Psoas muscle (tissue), 8 donors: ENCODE results near the gene ARNT2. TPM values are rescaled to one million over a fixed set of nuclear protein-coding genes. Genes with fewer than 3 reads are reported as not detected.

Experiments used
- ATAC-seq, 4 donors: fragments of 200-7000 bp; cut with Tn5 transposase; one replicate each; pipeline ENCODE4 v1.9.1; 2020; ENCODE audit warnings: moderate library complexity in 3 of 4, mild to moderate bottlenecking in 2 of 4
- DNase-seq, 2 donors: peaks; one replicate each; pipeline ENCODE4 v3.0.0-alpha.2; 2020
- H3K27ac ChIP-seq: fragments of 200-600 bp; one replicate; pipeline ENCODE4 v1.8.0; 2022
- H3K27me3 ChIP-seq, 3 donors: fragments of 200-600 bp in 1 of 3; one replicate each; pipeline versions ENCODE4 v1.6.1 to v1.8.0; 2013 to 2022; ENCODE audit warnings: low read length in 2 of 3, mild to moderate bottlenecking in 2 of 3, moderate library complexity in 1 of 3; ENCODE audit not compliant: insufficient read depth in 3 of 3
- H3K36me3 ChIP-seq, 2 donors: fragments of 200-600 bp in 1 of 2; one replicate each; pipeline versions ENCODE4 v1.6.1 to v1.8.0; 2013 to 2022; ENCODE audit warnings: low read depth in 1 of 2, mild to moderate bottlenecking in 1 of 2, moderate library complexity in 1 of 2; ENCODE audit not compliant: insufficient read depth in 1 of 2
- H3K4me1 ChIP-seq: fragments of 200-600 bp; one replicate; pipeline ENCODE4 v1.8.0; 2022
- H3K4me3 ChIP-seq: fragments of 200-600 bp; one replicate; pipeline ENCODE4 v1.8.0; 2022; ENCODE audit warnings: mild to moderate bottlenecking
- H3K9me3 ChIP-seq: fragments of 200-600 bp; one replicate; pipeline ENCODE4 v1.8.0; 2022
- WGBS, 3 donors: extraction: QIAGEN DNeasy Blood & Tissue Kit; methylation state at CpG; one replicate each; pipeline versions ENCODE4 v1.1.6 to v1.1.7; 2013; 5-methylcytosine and 5-hydroxymethylcytosine counted together
- intact Hi-C, 2 donors: fragments of 100-400 bp; cut with DNase I; formaldehyde crosslinking; loops; one replicate each; pipeline versions ENCODE4 v1.11.0 to v1.14.2; 2022
- polyA plus RNA-seq, 3 donors: library from polyadenylated mRNA; stranded (reverse); fragments of 200-250 nt; gene quantifications; one replicate each; pipeline ENCODE4 v1.2.3, GENCODE V29; 2013
- total RNA-seq, 4 donors: library from RNA; stranded (reverse); fragmentation: NEBNext Ultra II Directional in 2 of 4; extraction: Animal tissue kit (Norgen Biotek cat#: 25700) in 2 of 4; gene quantifications; one replicate each; pipeline versions ENCODE4 v1.2.1 to v1.2.4, GENCODE V29; 2021 to 2023
- TF ChIP-seq, protein P1 (sequence below): fragments of 200-600 bp; IDR thresholded peaks from one replicate; pipeline ENCODE4 v1.8.0; 2022; ENCODE audit warnings: antibody characterized with exemption
- donor health status: healthy with polysubstance abuse.
- donor health status: DM: no; HTN: no; CAD: no; lungs with moderate emphysema.
- donor health status: Bipolar disorder and iron deficiency.
- donor health status: healthy.
- donor health status: DM: yes; HTN: yes; CAD: no.
- donor health status: DM: no; HTN: no; CAD: no.
- donor health status: DM: no; HTN: no; CAD: no.
- donor health status: DM: yes; HTN: yes; CAD: no.

The ARNT2 gene
- total and polyA plus RNA-seq, 7 donors = 0.09 to 12.2 (median 4.4) TPM

DNA sequence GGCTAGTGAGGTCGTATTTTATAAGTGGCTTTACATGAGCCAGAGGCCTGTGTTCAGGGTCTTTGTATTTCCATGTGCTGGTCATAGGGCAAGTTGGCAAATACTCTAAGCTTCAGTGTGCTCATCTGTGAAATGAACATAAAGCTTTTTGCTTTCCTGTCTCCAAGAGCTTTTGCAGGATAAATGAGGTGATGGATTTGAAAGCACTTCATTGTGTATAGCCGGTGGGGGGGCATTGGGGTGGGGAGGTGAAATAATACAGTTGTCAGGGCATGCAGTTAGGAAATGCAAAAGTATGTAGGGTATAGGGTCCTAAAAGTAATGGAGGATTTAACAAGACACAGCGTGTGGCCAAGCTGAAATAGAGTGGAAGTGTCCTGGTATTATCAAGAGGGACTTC, 67.7 kb downstream of the ARNT2 start:
- peaks cover 9% of the 10 kb centered on the region for H3K9me3 ChIP-seq
- H3K36me3 ChIP-seq = peaks cover 0 to 12% of the 10 kb centered on the region in 2 donors
- no peaks in the 10 kb centered on the region for H3K4me1 ChIP-seq
- H3K27me3 ChIP-seq = no peaks in the 10 kb centered on the region
- TF ChIP-seq, protein P1, sequence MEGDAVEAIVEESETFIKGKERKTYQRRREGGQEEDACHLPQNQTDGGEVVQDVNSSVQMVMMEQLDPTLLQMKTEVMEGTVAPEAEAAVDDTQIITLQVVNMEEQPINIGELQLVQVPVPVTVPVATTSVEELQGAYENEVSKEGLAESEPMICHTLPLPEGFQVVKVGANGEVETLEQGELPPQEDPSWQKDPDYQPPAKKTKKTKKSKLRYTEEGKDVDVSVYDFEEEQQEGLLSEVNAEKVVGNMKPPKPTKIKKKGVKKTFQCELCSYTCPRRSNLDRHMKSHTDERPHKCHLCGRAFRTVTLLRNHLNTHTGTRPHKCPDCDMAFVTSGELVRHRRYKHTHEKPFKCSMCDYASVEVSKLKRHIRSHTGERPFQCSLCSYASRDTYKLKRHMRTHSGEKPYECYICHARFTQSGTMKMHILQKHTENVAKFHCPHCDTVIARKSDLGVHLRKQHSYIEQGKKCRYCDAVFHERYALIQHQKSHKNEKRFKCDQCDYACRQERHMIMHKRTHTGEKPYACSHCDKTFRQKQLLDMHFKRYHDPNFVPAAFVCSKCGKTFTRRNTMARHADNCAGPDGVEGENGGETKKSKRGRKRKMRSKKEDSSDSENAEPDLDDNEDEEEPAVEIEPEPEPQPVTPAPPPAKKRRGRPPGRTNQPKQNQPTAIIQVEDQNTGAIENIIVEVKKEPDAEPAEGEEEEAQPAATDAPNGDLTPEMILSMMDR = no peak
- H3K4me3 ChIP-seq = no peak overlapping the region
- no peak overlapping the region for H3K27ac ChIP-seq
- ATAC-seq (no peak), DNase-seq (no peak)
- intact Hi-C loops = no loop called here
- 88 to 90% (median 89%) methylated on average over 3 of the region's 3 CpGs for whole genome bisulfite sequencing, 3 donors

DNA sequence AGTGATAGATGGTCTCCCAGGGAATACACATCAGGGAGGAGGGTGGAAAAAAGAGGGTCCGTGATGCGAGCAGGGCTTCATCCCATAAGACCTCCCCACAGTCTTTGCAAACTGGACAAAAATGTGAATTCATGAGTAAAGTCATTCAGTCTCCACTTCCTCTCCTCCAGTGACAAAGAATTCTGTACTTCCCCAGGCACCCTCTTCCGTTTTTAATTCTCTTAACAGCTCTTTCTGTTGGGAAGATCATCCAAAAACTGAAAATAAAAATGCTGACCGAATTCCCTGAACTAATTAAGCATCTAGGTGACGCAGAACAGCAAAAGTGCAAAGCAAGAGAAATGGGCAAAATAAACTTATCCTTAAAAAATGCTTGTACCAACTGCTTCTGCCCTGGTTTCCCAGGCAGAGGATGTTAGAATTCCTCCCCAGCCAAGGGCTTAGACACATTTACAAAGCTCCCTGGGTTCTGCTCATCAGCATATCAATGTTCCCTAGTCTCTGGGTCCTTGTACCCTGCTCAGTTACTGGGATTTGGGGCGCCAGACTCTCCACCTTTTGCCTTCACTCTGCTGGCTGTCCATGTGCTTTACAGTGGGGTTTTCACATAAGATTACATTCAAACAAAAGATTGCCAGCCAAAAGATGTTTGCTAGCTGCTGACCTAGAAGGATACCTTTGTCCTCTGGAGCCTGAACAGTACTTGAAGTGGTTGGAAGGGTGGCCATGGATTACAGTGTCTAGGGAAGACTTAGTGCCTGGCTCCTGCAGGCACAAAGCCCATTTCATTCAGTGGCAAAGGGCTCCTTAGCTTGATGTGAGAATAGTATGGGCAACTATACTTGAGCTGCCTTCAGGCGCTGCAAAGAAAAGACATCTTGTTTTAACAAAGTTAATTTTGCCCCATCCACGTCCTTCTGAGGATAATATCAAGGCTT, 69.4 kb downstream of the ARNT2 start:
- Histone ChIP-seq H3K36me3 (peaks cover 0 to 12% of the 10 kb centered on the region in 2 donors), H3K4me1 (no peaks in the 10 kb centered on the region), H3K4me3 (no peak overlapping the region), H3K27me3 (no peaks in the 10 kb centered on the region), H3K9me3 (peaks cover 9% of the 10 kb centered on the region), H3K27ac (no peak overlapping the region)
- TF ChIP-seq, protein P1 = no peak
- no peak for ATAC-seq
- 75 to 77% (median 75%) methylated on average over 8 of the region's 8 CpGs for WGBS, 3 donors
- intact Hi-C loops = no loop called here
- no peak for DNase-seq

DNA sequence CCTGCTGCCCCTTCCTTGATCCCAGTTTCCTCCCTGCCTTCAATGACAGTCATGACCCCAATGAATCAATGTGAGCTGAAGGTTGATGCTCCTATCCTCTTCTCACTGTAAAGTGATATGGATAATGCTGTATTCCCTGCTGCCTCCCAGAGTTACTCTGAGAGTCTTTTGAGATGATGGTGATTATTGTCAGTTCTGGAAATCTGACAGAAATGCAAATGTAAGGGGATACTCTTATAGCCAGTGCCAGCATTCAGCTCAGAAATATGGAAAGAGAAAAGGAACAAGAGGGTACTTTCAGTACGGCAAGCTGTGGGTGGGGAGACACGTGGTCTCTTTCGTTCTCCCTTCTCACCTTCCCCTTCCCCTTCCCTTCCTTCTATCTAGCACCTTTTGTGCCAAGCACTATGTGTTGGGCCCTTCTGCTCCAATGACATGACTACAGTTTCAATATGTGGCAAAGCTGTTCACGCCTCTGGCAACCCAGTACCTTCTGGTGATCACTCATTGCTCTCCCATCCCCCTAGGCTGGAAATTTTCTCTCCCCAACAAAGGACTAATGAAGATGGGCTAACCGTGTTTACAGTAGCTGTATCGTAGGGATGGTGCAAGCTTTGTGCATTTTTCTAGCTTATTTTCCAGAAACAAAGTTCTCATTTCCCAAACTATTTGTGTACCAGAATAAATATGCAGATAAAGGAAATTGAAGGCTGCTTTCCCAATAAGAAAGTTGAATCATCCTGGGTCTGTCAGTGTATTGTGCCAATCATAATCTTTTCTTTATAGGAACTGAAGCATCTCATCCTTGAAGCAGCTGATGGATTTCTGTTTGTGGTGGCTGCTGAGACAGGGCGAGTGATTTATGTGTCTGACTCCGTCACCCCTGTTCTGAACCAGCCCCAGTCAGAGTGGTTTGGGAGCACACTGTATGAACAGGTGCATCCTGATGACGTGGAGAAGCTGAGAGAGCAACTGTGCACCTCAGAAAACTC, 70.3 kb downstream of the ARNT2 start:
- Histone ChIP-seq H3K9me3 (peaks cover 9% of the 10 kb centered on the region), H3K27ac (no peak overlapping the region), H3K27me3 (no peaks in the 10 kb centered on the region), H3K4me1 (no peaks in the 10 kb centered on the region), H3K4me3 (no peak overlapping the region), H3K36me3 (peaks cover 0 to 12% of the 10 kb centered on the region in 2 donors)
- DNase-seq (no peak), ATAC-seq (no peak)
- 70 to 77% (median 73%) methylated on average over 9 of the region's 9 CpGs for WGBS, 3 donors
- TF ChIP-seq, protein P1 = no peak
- intact Hi-C loops = no loop called here

DNA sequence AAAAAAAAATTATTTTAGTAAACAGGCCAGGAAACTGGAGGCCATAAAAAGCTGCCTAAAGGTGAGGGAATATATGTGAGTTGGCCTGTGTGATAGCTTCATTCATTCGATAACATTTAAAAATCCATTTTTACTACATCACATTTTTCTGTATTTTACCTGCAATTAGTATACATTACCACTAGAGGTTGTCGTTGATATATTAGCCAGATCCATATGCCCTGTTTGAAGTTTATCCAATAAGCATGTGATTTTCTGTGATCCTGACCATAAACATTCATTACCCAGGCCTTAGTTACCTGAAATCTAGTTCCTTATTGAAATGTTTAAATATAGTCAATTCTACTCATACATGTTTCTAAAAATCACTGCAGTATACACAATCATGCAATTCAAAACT, 71.4 kb downstream of the ARNT2 start:
- intact Hi-C loops = no loop called here

More for the DNA sequence above, 71.4 kb downstream of the ARNT2 start:
- H3K4me1 ChIP-seq = no peaks in the 10 kb centered on the region
- ATAC-seq (no peak), DNase-seq (no peak)
- H3K9me3 ChIP-seq = peaks cover 9% of the 10 kb centered on the region
- no peak overlapping the region for H3K27ac ChIP-seq
- no peak overlapping the region for H3K4me3 ChIP-seq
- peaks cover 0 to 11% of the 10 kb centered on the region in 2 donors for H3K36me3 ChIP-seq
- TF ChIP-seq, protein P1 = peak; percentile 25
- no peaks in the 10 kb centered on the region for H3K27me3 ChIP-seq
- WGBS, 3 donors = 93 to 95% (median 93%) methylated on average over 2 of the region's 2 CpGs
